Coronary artery (tissue), 2 donors: ENCODE data around the gene EHD4.

Source experiments
- DNase-seq: peaks from one replicate; pipeline ENCODE4 v3.0.0-alpha.2; 2017; ENCODE audit warnings: low spot score
- H3K27ac ChIP-seq, 2 donors: fragments of 200-600 bp; sonication (generic); one replicate each; pipeline ENCODE4 v1.5.1; 2016 to 2019
- H3K4me3 ChIP-seq: fragments of 200-600 bp; sonication (generic); 2 replicates; pipeline ENCODE4 v1.5.1; 2016; ENCODE audit warnings: mild to moderate bottlenecking, moderate library complexity
- TF ChIP-seq, protein P1 (sequence below): fragments of 200-600 bp; sonication (generic); IDR thresholded peaks from one replicate; pipeline ENCODE4 v1.5.1; 2019; ENCODE audit warnings: antibody characterized with exemption

Gene EHD4

DNA sequence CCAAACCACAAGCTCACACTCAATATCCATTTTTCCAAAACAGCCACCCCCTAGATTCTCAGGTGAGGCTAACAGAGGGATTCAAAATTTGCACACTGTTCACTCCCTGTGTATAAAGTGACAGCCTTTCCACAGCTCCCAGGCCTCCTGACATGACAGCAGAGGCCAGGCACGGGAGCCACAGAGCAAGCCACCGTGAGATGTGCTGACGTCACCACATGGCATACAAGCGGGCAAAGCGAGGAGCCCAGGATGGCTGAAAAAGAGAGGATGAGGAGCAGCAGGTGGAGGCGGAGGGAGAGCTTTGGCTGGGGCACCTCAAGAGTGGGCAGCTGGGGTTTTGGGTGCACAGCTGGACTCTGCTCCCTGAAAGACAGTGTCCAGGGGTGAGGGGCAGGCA lies 27.1 kb downstream of the EHD4 start:
- TF ChIP-seq, protein P1, sequence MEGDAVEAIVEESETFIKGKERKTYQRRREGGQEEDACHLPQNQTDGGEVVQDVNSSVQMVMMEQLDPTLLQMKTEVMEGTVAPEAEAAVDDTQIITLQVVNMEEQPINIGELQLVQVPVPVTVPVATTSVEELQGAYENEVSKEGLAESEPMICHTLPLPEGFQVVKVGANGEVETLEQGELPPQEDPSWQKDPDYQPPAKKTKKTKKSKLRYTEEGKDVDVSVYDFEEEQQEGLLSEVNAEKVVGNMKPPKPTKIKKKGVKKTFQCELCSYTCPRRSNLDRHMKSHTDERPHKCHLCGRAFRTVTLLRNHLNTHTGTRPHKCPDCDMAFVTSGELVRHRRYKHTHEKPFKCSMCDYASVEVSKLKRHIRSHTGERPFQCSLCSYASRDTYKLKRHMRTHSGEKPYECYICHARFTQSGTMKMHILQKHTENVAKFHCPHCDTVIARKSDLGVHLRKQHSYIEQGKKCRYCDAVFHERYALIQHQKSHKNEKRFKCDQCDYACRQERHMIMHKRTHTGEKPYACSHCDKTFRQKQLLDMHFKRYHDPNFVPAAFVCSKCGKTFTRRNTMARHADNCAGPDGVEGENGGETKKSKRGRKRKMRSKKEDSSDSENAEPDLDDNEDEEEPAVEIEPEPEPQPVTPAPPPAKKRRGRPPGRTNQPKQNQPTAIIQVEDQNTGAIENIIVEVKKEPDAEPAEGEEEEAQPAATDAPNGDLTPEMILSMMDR: no peak
- peak overlapping the region in 1 of 2 donors; percentile 88 for H3K27ac ChIP-seq
- DNase-seq: peak; percentile 63
- H3K4me3 ChIP-seq: no peak overlapping the region

DNA sequence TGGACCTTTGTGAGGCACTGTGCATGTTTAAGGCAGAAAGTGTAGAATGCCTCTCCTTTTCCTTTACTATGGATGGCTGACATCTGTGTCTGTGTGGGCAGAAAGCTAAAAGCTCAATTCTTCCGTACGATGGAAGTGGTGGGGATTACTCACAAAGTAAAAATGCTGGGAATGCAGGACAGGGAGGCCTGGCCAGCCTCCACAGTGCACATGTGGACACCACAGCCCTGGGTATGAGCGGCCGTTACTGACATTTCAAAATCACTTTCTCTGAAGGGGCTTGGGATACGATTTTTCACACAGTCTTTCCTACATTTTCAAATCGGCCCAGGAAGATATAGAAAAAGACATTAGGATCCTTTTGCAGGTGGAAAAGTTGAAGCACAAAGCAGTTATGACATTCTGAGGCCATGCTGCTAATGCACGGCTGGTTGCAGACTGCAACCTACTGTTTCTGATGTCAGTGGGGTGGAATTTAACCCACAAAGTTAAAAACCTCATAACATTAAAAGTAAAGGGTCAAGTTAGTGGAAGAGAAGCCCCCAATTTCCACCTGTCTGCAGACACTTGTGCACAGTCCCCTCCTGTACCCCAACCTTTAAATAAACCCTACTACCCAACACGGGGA lies 27.9 kb downstream of the EHD4 start:
- peak; percentile 74 for DNase-seq
- TF ChIP-seq, protein P1: no peak
- Histone ChIP-seq H3K27ac (peak overlapping the region; percentile 56 to 88), H3K4me3 (peak overlapping the region; percentile 40)

DNA sequence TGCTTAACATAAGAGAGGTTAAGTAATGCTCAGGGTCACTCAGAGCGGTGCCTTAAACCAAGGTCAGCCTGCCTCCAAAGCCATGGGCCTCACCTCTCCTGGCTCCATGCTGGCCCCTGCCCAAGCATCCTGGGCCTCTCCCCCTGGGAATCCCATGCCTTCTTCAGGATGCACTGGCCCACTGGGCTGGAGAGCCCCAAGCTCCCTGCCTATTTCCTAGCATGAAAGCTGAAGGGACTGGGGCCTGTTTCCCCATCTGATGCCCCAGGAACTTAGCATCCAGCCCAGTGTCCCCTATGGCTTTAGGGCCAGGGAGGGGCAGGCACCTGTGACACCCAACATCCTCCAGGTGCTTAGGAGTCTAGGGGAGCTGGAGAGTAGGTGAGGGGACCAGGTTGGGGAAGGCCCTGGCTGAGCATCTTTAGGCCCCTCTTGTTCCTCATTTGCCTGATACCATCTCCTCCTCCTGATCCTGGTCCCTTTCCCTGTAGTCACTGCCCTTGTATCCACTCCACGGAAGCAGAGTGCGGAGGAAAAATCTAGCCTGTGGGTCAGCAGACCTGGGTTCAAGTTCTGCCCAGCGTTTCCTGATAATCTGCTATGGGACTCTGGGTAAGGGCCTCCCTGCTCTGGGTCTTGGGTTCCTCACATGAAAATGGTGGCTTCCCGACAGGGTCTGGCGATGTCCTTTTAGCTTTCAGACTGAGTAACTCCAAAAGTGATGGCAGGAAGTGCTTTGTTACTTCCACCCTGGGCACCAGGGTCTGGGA lies 28.6 kb downstream of the EHD4 start:
- Histone ChIP-seq H3K27ac (peak overlapping the region; percentile 56 to 88), H3K4me3 (peak overlapping the region; percentile 40)
- DNase-seq: no peak

DNA sequence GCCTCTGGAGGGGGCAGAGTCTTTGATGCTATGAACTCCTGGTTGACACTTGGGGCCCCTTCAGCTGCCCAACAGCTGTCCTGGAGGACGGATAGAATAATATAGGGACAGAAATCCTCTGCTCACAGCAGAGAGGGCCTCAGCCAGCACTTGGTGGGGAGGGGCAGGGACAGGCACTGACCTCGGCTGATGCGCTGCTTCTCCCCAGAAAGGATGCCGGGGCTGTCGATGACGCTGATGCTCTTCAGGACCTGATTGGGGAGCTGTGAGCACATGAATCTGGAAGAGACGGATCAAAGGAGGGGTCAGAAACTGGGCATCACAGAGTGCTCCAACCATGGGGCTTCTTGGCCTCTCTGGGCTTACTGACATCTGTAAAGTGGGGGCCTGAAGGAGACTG lies 29.5 kb downstream of the EHD4 start:
- H3K27ac ChIP-seq: peak overlapping the region; percentile 56 to 88
- no peak overlapping the region for H3K4me3 ChIP-seq
- TF ChIP-seq, protein P1: no peak
- DNase-seq: no peak

More for the DNA sequence above, 28.6 kb downstream of the EHD4 start:
- TF ChIP-seq, protein P1: no peak

DNA sequence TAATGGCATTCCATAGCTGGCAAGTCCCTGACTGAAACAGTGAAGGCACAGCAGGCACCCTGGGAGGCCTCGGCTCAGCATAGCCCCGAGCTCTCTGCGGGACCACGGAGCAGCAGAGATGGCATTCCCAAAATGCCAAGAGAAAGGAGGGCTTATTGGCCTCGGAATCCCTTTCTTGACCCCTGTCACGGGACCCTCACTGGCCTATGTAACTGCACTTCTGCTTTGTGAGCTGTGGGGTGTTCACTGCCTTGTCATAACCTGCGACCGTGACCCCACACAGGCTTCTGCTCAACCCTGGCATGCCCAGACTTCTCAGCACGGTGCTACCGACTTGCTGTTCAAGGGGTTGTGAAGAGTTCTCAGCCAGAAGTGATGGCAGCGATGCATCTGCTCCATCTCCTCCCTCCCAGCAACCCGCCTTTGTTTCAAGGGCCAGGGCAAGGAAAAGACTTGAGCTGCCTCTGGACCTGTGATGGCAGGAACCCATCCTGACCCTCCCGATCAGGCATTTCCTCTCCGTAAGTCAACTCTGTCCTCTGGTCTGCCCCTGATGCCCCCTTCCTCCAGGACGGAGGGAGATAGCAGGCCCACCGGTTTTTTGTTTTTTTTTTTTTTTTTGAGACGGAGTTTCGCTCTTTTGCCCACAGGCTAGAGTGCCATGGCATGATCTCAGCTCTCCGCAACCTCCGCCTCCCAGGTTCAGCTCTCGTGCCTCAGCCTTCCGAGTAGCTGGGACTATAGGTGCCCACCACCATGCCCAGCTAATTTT lies 30.5 kb downstream of the EHD4 start:
- TF ChIP-seq, protein P1: no peak
- Histone ChIP-seq H3K27ac (no peak overlapping the region), H3K4me3 (no peak overlapping the region)
- DNase-seq: peak; percentile 59

DNA sequence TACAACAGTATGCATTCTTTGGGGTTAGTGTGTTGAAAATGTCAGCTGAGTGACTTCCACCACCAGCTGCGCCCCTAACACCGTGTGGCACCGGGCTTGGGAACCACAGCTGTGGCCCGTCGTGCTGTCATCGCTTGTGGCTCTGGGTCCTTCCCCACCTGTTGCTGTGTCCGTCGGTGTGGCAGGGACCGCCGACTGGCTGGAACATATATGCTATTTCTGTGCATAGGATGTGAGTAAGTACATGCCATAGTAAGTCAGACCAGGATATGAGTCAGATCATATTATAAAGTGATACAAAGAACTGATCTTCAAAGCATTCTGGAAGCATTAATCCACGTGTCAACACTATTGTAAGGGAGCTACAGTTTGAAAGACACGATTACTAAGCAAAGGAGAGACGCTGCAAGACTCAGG lies 31.9 kb downstream of the EHD4 start:
- Histone ChIP-seq H3K4me3 (no peak overlapping the region), H3K27ac (peak overlapping the region in 1 of 2 donors; percentile 38)
- DNase-seq: no peak
- TF ChIP-seq, protein P1: no peak
